Measurements from ENCODE around the gene DCST2. TPM values are rescaled to one million over a fixed set of nuclear protein-coding genes. Genes with fewer than 3 reads are reported as not detected.
A peak's percentile ranks its signal among the peaks of the same experiment; 100 is the strongest.

The DCST2 gene
- total and polyA plus RNA-seq, 9 of the 15 experiments (the other 6 are each of a cell fraction or from before 2014, with no cell fraction given), result 0.09 to 0.49 (median 0.11) TPM; not detected in 3

- TF ChIP-seq HINFP (tag; conservative IDR thresholded peaks at IDR 0.05; ENCODE audit: low read depth), result no peak
- TF ChIP-seq ZNF408 (CRISPR knock-in tag; IDR thresholded peaks at IDR 0.05; ENCODE audit: low read depth), result no peak
- no peak for TF ChIP-seq SFPQ (IDR thresholded peaks at IDR 0.05; ENCODE audit: low read depth, low read length)
- TF ChIP-seq HMG20A (CRISPR knock-in tag; conservative IDR thresholded peaks at IDR 0.05), result no peak
- peak; percentile 81 to 87 for TF ChIP-seq RAD21 (CRISPR knock-in tag; conservative IDR thresholded peaks at IDR 0.05 in 1 of 2, IDR thresholded peaks at IDR 0.05 in 1 of 2)
- no peak for TF ChIP-seq SNAPC5 (CRISPR knock-in tag; IDR thresholded peaks at IDR 0.05)
- TF ChIP-seq NEUROD1 (IDR thresholded peaks at IDR 0.05; ENCODE audit: borderline replicate concordance, low read depth, low read length, partially characterized antibody), result peak; percentile 60
- TF ChIP-seq POLR2A (conservative IDR thresholded peaks at IDR 0.05), result no peak
- TF ChIP-seq PRDM10 (IDR thresholded peaks at IDR 0.05; ENCODE audit: partially characterized antibody), result peak; percentile 78
- no peak for TF ChIP-seq ZC3H4 (CRISPR knock-in tag; IDR thresholded peaks at IDR 0.05; ENCODE audit: borderline replicate concordance)
- no peak for TF ChIP-seq LEF1 (IDR thresholded peaks at IDR 0.05)
- no peak for TF ChIP-seq STAT6 (CRISPR knock-in tag; IDR thresholded peaks at IDR 0.05)
- TF ChIP-seq PYGO2 (tag; IDR thresholded peaks at IDR 0.05), result 0 out of 2 replicates have a peak, but pooled peaks have one; percentile 26
- TF ChIP-seq PHF8 (IDR thresholded peaks at IDR 0.05; ENCODE audit: borderline replicate concordance, low read length), result no peak
Observed at GRCh38 chr1:154998818-154999570, 34.6 kb downstream of the DCST2 start (continued).

Measured in K562 (cell line).